IMR-90 (cell line): ENCODE data around the gene ASB6. TPM values are rescaled to one million over a fixed set of nuclear protein-coding genes. Genes with fewer than 3 reads are reported as not detected.
A peak's percentile ranks its signal among the peaks of the same experiment; 100 is the strongest.

ENCODE experiments used
- ATAC-seq: fragments of 200-7000 bp; cut with Tn5 transposase; 2 replicates; pipeline ENCODE4 v1.9.1; 2020; ENCODE audit warnings: low read depth, mild to moderate bottlenecking, moderate library complexity
- BruUV-seq: library from RNA; stranded (reverse); fragments of 400-500 nt; replicated peaks from 2 replicates; lab custom pipeline; 2021; lab: Mats Ljungman, UMichigan
- CTCF ChIA-PET: fragments of 300-600 bp; formaldehyde crosslinking; extraction: SDS; loops from one replicate; lab custom pipeline; 2021; ENCODE audit warnings: antibody characterized with exemption; lab: Yijun Ruan, JAX
- POLR2A ChIA-PET: fragments of 300-600 bp; sonication (Branson Sonifier 250); formaldehyde crosslinking; loops from one replicate; lab custom pipeline; 2022; ENCODE audit warnings: antibody characterized with exemption; ENCODE audit not compliant: unreplicated experiment; lab: Charles Lee
- DNase-seq: peaks from one replicate; pipeline ENCODE4 v3.0.0; 2013
- H2AFZ ChIP-seq: replicated peaks from 2 replicates; pipeline ENCODE3; 2013; ENCODE audit warnings: low read length, mild to moderate bottlenecking; ENCODE audit not compliant: poor library complexity
- H2AK5ac ChIP-seq: 2 replicates; pipeline ENCODE4 v1.6.1; 2013; ENCODE audit warnings: low read depth, low read length, inconsistent platforms
- H2AK9ac ChIP-seq: replicated peaks from 2 replicates; pipeline ENCODE3; 2013; ENCODE audit warnings: mild to moderate bottlenecking, low read depth, low read length, moderate library complexity; ENCODE audit not compliant: poor library complexity
- H2BK120ac ChIP-seq: 2 replicates; pipeline ENCODE4 v1.6.1; 2013; ENCODE audit warnings: low read depth, low read length, inconsistent platforms
- H2BK15ac ChIP-seq: 3 replicates; pipeline ENCODE4 v1.6.1; 2013; ENCODE audit warnings: low read depth, low read length, inconsistent platforms
- H2BK20ac ChIP-seq: 2 replicates; pipeline ENCODE4 v1.6.1; 2013; ENCODE audit warnings: low read depth, mild to moderate bottlenecking, inconsistent platforms, low read length, moderate library complexity
- H2BK5ac ChIP-seq: 2 replicates; pipeline ENCODE4 v1.6.1; 2013; ENCODE audit warnings: mild to moderate bottlenecking, low read depth, low read length, inconsistent platforms; ENCODE audit not compliant: poor library complexity, severe bottlenecking
- H3K14ac ChIP-seq: replicated peaks from 2 replicates; pipeline ENCODE4 v1.6.1; 2013; ENCODE audit warnings: low read depth, low read length, inconsistent platforms
- H3K18ac ChIP-seq: 2 replicates; pipeline ENCODE4 v1.6.1; 2013; ENCODE audit warnings: low read depth, low read length, control low read depth
- H3K23ac ChIP-seq: 2 replicates; pipeline ENCODE4 v1.6.1; 2013; ENCODE audit warnings: low read depth, low read length, inconsistent platforms
- H3K27ac ChIP-seq: 2 replicates; pipeline ENCODE4 v1.5.1; 2013; ENCODE audit warnings: mild to moderate bottlenecking, control low read depth, low read length; ENCODE audit not compliant: insufficient read depth
- H3K27me3 ChIP-seq: 2 replicates; pipeline ENCODE4 v1.6.1; 2013; ENCODE audit warnings: low read length; ENCODE audit not compliant: control insufficient read depth, insufficient read depth
- H3K36me3 ChIP-seq: 2 replicates; pipeline ENCODE4 v1.6.1; 2013; ENCODE audit warnings: low read length, mixed read lengths; ENCODE audit not compliant: control insufficient read depth, insufficient read depth
- H3K4ac ChIP-seq: 2 replicates; pipeline ENCODE4 v1.6.1; 2013; ENCODE audit warnings: low read depth, low read length, inconsistent platforms
- H3K4me1 ChIP-seq: 2 replicates; pipeline ENCODE4 v1.6.1; 2013; ENCODE audit warnings: low read length, mixed read lengths; ENCODE audit not compliant: control insufficient read depth, insufficient read depth
- H3K4me2 ChIP-seq: 2 replicates; pipeline ENCODE4 v1.6.1; 2013; ENCODE audit warnings: low read depth, mild to moderate bottlenecking, control low read depth, low read length, moderate library complexity
- H3K4me3 ChIP-seq: 2 replicates; pipeline ENCODE4 v1.5.1; 2013; ENCODE audit warnings: low read depth, mild to moderate bottlenecking, control low read depth, low read length, moderate library complexity; ENCODE audit not compliant: insufficient read depth
- H3K56ac ChIP-seq: 2 replicates; pipeline ENCODE4 v1.6.1; 2013; ENCODE audit warnings: low read length, inconsistent platforms; ENCODE audit not compliant: insufficient read depth; ENCODE audit errors: extremely low read depth
- H3K79me1 ChIP-seq, 2 experiments: 2 replicates each; pipeline ENCODE4 v1.6.1; 2013; ENCODE audit warnings: low read length in 2 of 2, inconsistent platforms in 1 of 2, low read depth in 1 of 2
- H3K9ac ChIP-seq: 2 replicates; pipeline ENCODE4 v1.6.1; 2013; ENCODE audit warnings: low read depth, low read length, control low read depth
- H3K9me1 ChIP-seq: 2 replicates; pipeline ENCODE4 v1.6.1; 2013; ENCODE audit warnings: low read length, inconsistent platforms; ENCODE audit not compliant: insufficient read depth
- H3K9me3 ChIP-seq: 2 replicates; pipeline ENCODE4 v1.6.1; 2013; ENCODE audit warnings: low read length; ENCODE audit not compliant: control insufficient read depth, insufficient read depth
- H4K20me1 ChIP-seq: 2 replicates; pipeline ENCODE4 v1.6.1; 2013; ENCODE audit warnings: low read length, inconsistent platforms; ENCODE audit not compliant: insufficient read depth
- H4K5ac ChIP-seq: 2 replicates; pipeline ENCODE4 v1.6.1; 2013; ENCODE audit warnings: mild to moderate bottlenecking, low read depth, low read length, control low read depth
- H4K8ac ChIP-seq, 2 experiments: 2 replicates each; pipeline ENCODE4 v1.6.1; 2013; ENCODE audit warnings: low read depth in 2 of 2, low read length in 2 of 2, control low read depth in 1 of 2, inconsistent platforms in 1 of 2
- H4K91ac ChIP-seq: 2 replicates; pipeline ENCODE4 v1.6.1; 2013; ENCODE audit warnings: low read depth, low read length, inconsistent platforms; ENCODE audit not compliant: insufficient read depth
- BHLHE40 ChIP-seq: fragments of 150-350 bp; IDR thresholded peaks from 2 replicates; pipeline ENCODE4 v1.6.1; 2016; ENCODE audit warnings: mild to moderate bottlenecking, low read depth, low read length
- FOS ChIP-seq: fragments of 150-350 bp; IDR thresholded peaks from 2 replicates; pipeline ENCODE4 v1.6.1; 2016; ENCODE audit warnings: low read depth, low read length
- MAFK ChIP-seq: IDR thresholded peaks from 2 replicates; pipeline ENCODE4 v1.6.1; 2012; ENCODE audit warnings: low read depth, low read length, improper control_type of control experiment
- MAZ ChIP-seq: IDR thresholded peaks from 2 replicates; pipeline ENCODE4 v1.6.1; 2012; ENCODE audit warnings: low read depth, mild to moderate bottlenecking, low read length, improper control_type of control experiment, moderate library complexity, borderline replicate concordance
- MXI1 ChIP-seq: IDR thresholded peaks from 2 replicates; pipeline ENCODE4 v1.6.1; 2012; ENCODE audit warnings: low read depth, mild to moderate bottlenecking, low read length, moderate library complexity, borderline replicate concordance
- NFE2L2 ChIP-seq: fragments of 150-350 bp; IDR thresholded peaks from 2 replicates; pipeline ENCODE4 v1.6.1; 2016; ENCODE audit warnings: low read depth, mild to moderate bottlenecking, low read length
- POLR2A ChIP-seq: IDR thresholded peaks from 2 replicates; pipeline ENCODE4 v1.6.1; 2012; ENCODE audit warnings: mild to moderate bottlenecking, low read depth, low read length
- WGBS, 2 experiments: methylation state at CpG; one replicate each; pipeline versions ENCODE4 v1.1.5 to v1.1.7; 2013; ENCODE audit warnings: missing lambda C conversion rate in 2 of 2; ENCODE audit not compliant: insufficient read length in 1 of 2; ENCODE audit errors: extremely low coverage in 2 of 2; 5-methylcytosine and 5-hydroxymethylcytosine counted together
- dilution Hi-C: fragments of 300-500 bp; cut with HindIII; formaldehyde crosslinking; loops from one replicate; pipeline ENCODE4 v1.14.3; 2018; ENCODE audit warnings: low sequenced_read_pairs; ENCODE audit not compliant: unreplicated experiment
- in situ Hi-C: fragments of 300-500 bp; cut with MboI; formaldehyde crosslinking; loops from 3 replicates; pipeline ENCODE4 v1.14.3; 2019; ENCODE audit warnings: low sequenced_read_pairs, inconsistent platforms, mixed read lengths
- intact Hi-C: fragments of 100-400 bp; cut with micrococcal nuclease; formaldehyde crosslinking; loops from 2 replicates; pipeline ENCODE4 v1.10.0; 2022
- polyA plus RNA-seq, 3 experiments: library from polyadenylated mRNA; depleted of rRNA; stranded (reverse); fragments of >200 nt; gene quantifications; 2 replicates each; pipeline ENCODE4 v1.2.3, GENCODE V29; 2012; ENCODE audit warnings: low replicate concordance in 1 of 3
- total RNA-seq: library from RNA; depleted of rRNA; stranded (reverse); fragments of >200 nt; gene quantifications from 2 replicates; pipeline ENCODE4 v1.2.3, GENCODE V29; 2012
- TF ChIP-seq, protein P1 (sequence below): fragments of 150-350 bp; IDR thresholded peaks from 2 replicates; pipeline ENCODE4 v1.6.1; 2017; ENCODE audit warnings: mild to moderate bottlenecking, antibody characterized with exemption, low read length, low read depth

ASB6 gene
- total and polyA plus RNA-seq, 2 of the 4 experiments (the other 2 are of a cell fraction) = 9.7 to 28.9 TPM

- POLR2A ChIA-PET = no interaction called here
- Histone ChIP-seq H2BK5ac (peak within 1 kb of the TSS; percentile 22), H2BK15ac (peak within 1 kb of the TSS; percentile 74; the same call in 1 of the 3 replicates), H4K91ac (peak within 1 kb of the TSS; percentile 93), H2AK9ac (peak within 1 kb of the TSS; percentile 44), H3K4me1 (peaks cover 22% of the 10 kb centered on the region), H3K27ac (peak within 1 kb of the TSS; percentile 75), H3K9me3 (peaks cover 2% of the 10 kb centered on the region; the same call in 1 of the 2 replicates), H3K18ac (peak within 1 kb of the TSS; percentile 86; the same call in 1 of the 2 replicates), H3K4me2 (peak within 1 kb of the TSS; percentile 94), H4K20me1 (peaks cover 10% of the 10 kb centered on the region; the same call in 1 of the 2 replicates), H3K23ac (peak within 1 kb of the TSS; percentile 82), H3K14ac (0 out of 2 replicates have a peak within 1 kb of the TSS, but pooled peaks have one; percentile 25), H3K4ac (peak within 1 kb of the TSS; percentile 93), H2BK120ac (peak within 1 kb of the TSS; percentile 72; the same call in 1 of the 2 replicates), H3K79me1 (peaks cover 10 to 33% of the 10 kb centered on the region in 2 experiments; a peak in 3 of 4 replicates), H2BK20ac (peak within 1 kb of the TSS; percentile 33; the same call in 1 of the 2 replicates), H3K9me1 (peaks cover 8% of the 10 kb centered on the region), H3K4me3 (peak within 1 kb of the TSS; percentile 92), H2AK5ac (peak within 1 kb of the TSS; percentile 92), H3K56ac (peak within 1 kb of the TSS; percentile 67; the same call in 1 of the 2 replicates), H4K8ac (peak within 1 kb of the TSS; percentile 47 to 81; a peak in 2 of 4 replicates), H3K27me3 (no peaks in the 10 kb centered on the region), H3K9ac (peak within 1 kb of the TSS; percentile 97), H2AFZ (peak within 1 kb of the TSS; percentile 94), H4K5ac (peak within 1 kb of the TSS; percentile 69), H3K36me3 (peaks cover 3% of the 10 kb centered on the region)
- dilution Hi-C loops = no loop called here
- intact Hi-C loops = loop anchor here (5.0 kb wide), 1 partner anchor 47 kb away; no protein-coding TSS in a partner anchor
- TF ChIP-seq MAFK (no peak), FOS (no peak), POLR2A (peak; percentile 52; the same call in 1 of the 2 replicates), MAZ (peak; percentile 79; the same call in 1 of the 2 replicates), MXI1 (peak; percentile 78; the same call in 1 of the 2 replicates), NFE2L2 (no peak), BHLHE40 (no peak)
- TF ChIP-seq, protein P1, sequence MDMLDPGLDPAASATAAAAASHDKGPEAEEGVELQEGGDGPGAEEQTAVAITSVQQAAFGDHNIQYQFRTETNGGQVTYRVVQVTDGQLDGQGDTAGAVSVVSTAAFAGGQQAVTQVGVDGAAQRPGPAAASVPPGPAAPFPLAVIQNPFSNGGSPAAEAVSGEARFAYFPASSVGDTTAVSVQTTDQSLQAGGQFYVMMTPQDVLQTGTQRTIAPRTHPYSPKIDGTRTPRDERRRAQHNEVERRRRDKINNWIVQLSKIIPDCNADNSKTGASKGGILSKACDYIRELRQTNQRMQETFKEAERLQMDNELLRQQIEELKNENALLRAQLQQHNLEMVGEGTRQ = no peak
- DNase-seq (peak; percentile 43), ATAC-seq (peak; percentile 77)
- CTCF ChIA-PET = no interaction called here
- in situ Hi-C loops = no loop called here
- BruUV-seq = no TSS peak
- 0% methylated on average over 17 of the region's 37 CpGs; no CpG with 5 or more reads in 1 of the 2 experiments for WGBS, 2 experiments
These were observed 23.4 kb upstream of the ASB6 start, which contains the start of gene PRRX2 for GRCh38 chr9:129665389-129665775. TSS of gene PRRX2 (plus strand) at chr9:129665647. CDS start at chr9:129665868, 221 bp downstream.
